ENCODE measurements around the gene CDK17. TPM values are rescaled to one million over a fixed set of nuclear protein-coding genes. Genes with fewer than 3 reads are reported as not detected.

Gene CDK17
- polyA plus RNA-seq, 3 donors from 2014 or later: 27.2 to 64.0 (median 52.7) TPM

Other genes starting within 250 kb of the CDK17 start
- 10 to 100 TPM in 1 of 3 donors, 1 to 10 TPM in 2; 4.7 to 21.7 (median 6.9) TPM for gene ELK3, start 206.1 kb downstream of the CDK17 start, polyA plus RNA-seq
- under 1 TPM in 1 of 3 donors, not detected in 2; 0.13 TPM for gene CFAP54, start 89.1 kb upstream of the CDK17 start, polyA plus RNA-seq

Data from immature natural killer cell (primary cell).